CD14-positive monocyte (primary cell): ENCODE data around the gene PFDN1. TPM values are rescaled to one million over a fixed set of nuclear protein-coding genes. Genes with fewer than 3 reads are reported as not detected.
A peak's percentile ranks its signal among the peaks of the same experiment; 100 is the strongest.

ENCODE experiments used
- DNase-seq, 3 donors: peaks; one replicate each; pipeline ENCODE4 v3.0.0-alpha.2; 2011 to 2022
- H2AFZ ChIP-seq: 2 replicates; pipeline ENCODE4 v1.6.0; 2012; ENCODE audit warnings: mild to moderate bottlenecking, low read depth, low read length, inconsistent platforms; ENCODE audit not compliant: insufficient read depth, poor library complexity, severe bottlenecking
- H3K27ac ChIP-seq, 2 donors: 1 replicate in 1 of 2; 2 replicates in 1 of 2; pipeline ENCODE4 v1.5.1; 2012 to 2013; ENCODE audit warnings: low read length in 2 of 2, control low read depth in 1 of 2, inconsistent platforms in 1 of 2, low read depth in 1 of 2, mild to moderate bottlenecking in 1 of 2
- H3K27me3 ChIP-seq, 2 donors: one replicate each; pipeline versions ENCODE4 v1.6.0 to v1.6.1; 2011 to 2013; ENCODE audit warnings: low read length in 2 of 2; ENCODE audit not compliant: control insufficient read depth in 2 of 2, insufficient read depth in 2 of 2
- H3K36me3 ChIP-seq, 2 donors: replicated peaks in 1 of 2; 1 replicate in 1 of 2; 2 replicates in 1 of 2; pipeline versions ENCODE4 v1.5.1 to v1.6.1; 2012 to 2013; ENCODE audit warnings: low read length in 2 of 2, control low read depth in 1 of 2, inconsistent platforms in 1 of 2, mild to moderate bottlenecking in 1 of 2; ENCODE audit not compliant: insufficient read depth in 2 of 2, control insufficient read depth in 1 of 2
- H3K4me1 ChIP-seq, 2 donors: 1 replicate in 1 of 2; 2 replicates in 1 of 2; pipeline versions ENCODE4 v1.5.1 to v1.6.1; 2012 to 2013; ENCODE audit warnings: low read length in 2 of 2, control low read depth in 1 of 2, inconsistent platforms in 1 of 2, mild to moderate bottlenecking in 1 of 2, moderate library complexity in 1 of 2; ENCODE audit not compliant: insufficient read depth in 2 of 2, control insufficient read depth in 1 of 2
- H3K4me2 ChIP-seq: replicated peaks from 2 replicates; pipeline ENCODE3; 2012; ENCODE audit warnings: low read length, moderate library complexity, mild to moderate bottlenecking; ENCODE audit not compliant: poor library complexity, severe bottlenecking; ENCODE audit errors: extremely low read depth
- H3K4me3 ChIP-seq, 3 experiments: fragments of 200-600 bp in 1 of 3; sonication (generic) in 1 of 3; replicated peaks in 1 of 3; 1 replicate in 2 of 3; 2 replicates in 1 of 3; pipeline ENCODE4 v1.5.1; 2011 to 2013; ENCODE audit warnings: low read length in 3 of 3, mild to moderate bottlenecking in 3 of 3, control low read depth in 2 of 3, low read depth in 2 of 3, inconsistent platforms in 1 of 3, moderate library complexity in 1 of 3
- H3K79me2 ChIP-seq: 2 replicates; pipeline ENCODE4 v1.6.0; 2012; ENCODE audit warnings: mild to moderate bottlenecking, control low read depth, inconsistent platforms, low read length, moderate library complexity; ENCODE audit not compliant: insufficient read depth
- H3K9ac ChIP-seq: 2 replicates; pipeline ENCODE4 v1.6.0; 2017; ENCODE audit warnings: low read length, mild to moderate bottlenecking; ENCODE audit not compliant: insufficient read depth, poor library complexity, severe bottlenecking
- H3K9me3 ChIP-seq, 2 donors: replicated peaks in 1 of 2; 1 replicate in 1 of 2; 2 replicates in 1 of 2; pipeline versions ENCODE4 v1.5.1 to v1.6.1; 2012 to 2013; ENCODE audit warnings: low read length in 2 of 2, control low read depth in 1 of 2; ENCODE audit not compliant: control insufficient read depth in 1 of 2, insufficient read depth in 1 of 2
- H4K20me1 ChIP-seq: 2 replicates; pipeline ENCODE4 v1.6.0; 2012; ENCODE audit warnings: mild to moderate bottlenecking, low read length, control low read depth, moderate library complexity; ENCODE audit not compliant: insufficient read depth
- H3K27ac Mint-ChIP-seq, 7 donors: one replicate each; pipeline ENCODE4 v1.8.0; 2020; ENCODE audit warnings: mild to moderate bottlenecking in 7 of 7, mixed read lengths in 7 of 7, moderate library complexity in 6 of 7, inconsistent platforms in 2 of 7
- H3K27me3 Mint-ChIP-seq, 3 donors: one replicate each; pipeline ENCODE4 v1.8.0; 2021 to 2022; ENCODE audit warnings: low read depth in 3 of 3, mild to moderate bottlenecking in 3 of 3, mixed read lengths in 3 of 3, moderate library complexity in 3 of 3, inconsistent platforms in 1 of 3
- H3K36me3 Mint-ChIP-seq, 2 donors: one replicate each; pipeline ENCODE4 v1.8.0; 2020; ENCODE audit warnings: mixed read lengths in 2 of 2, inconsistent platforms in 1 of 2, mild to moderate bottlenecking in 1 of 2
- H3K4me1 Mint-ChIP-seq: one replicate; pipeline ENCODE4 v1.8.0; 2020; ENCODE audit warnings: mild to moderate bottlenecking, mixed read lengths
- H3K4me3 Mint-ChIP-seq, 2 donors: one replicate each; pipeline ENCODE4 v1.8.0; 2020; ENCODE audit warnings: mild to moderate bottlenecking in 2 of 2, mixed read lengths in 2 of 2, moderate library complexity in 1 of 2
- H3K9me3 Mint-ChIP-seq, 7 donors: one replicate each; pipeline ENCODE4 v1.8.0; 2020 to 2022; ENCODE audit warnings: mixed read lengths in 7 of 7, mild to moderate bottlenecking in 6 of 7, moderate library complexity in 6 of 7, inconsistent platforms in 2 of 7
- CTCF ChIP-seq: fragments of 200-600 bp; IDR thresholded peaks from one replicate; pipeline ENCODE4 v1.8.0; 2022; ENCODE audit warnings: antibody characterized with exemption, mild to moderate bottlenecking
- WGBS: methylation state at CpG from one replicate; pipeline ENCODE4 v1.1.5; 2013; ENCODE audit warnings: missing lambda C conversion rate; ENCODE audit not compliant: insufficient coverage; 5-methylcytosine and 5-hydroxymethylcytosine counted together
- intact Hi-C, 2 donors: fragments of 100-400 bp; cut with micrococcal nuclease; formaldehyde crosslinking; loops; one replicate each; pipeline versions ENCODE4 v1.15.0 to v1.15.1; 2023
- polyA plus RNA-seq, 3 donors: library from polyadenylated mRNA; depleted of rRNA in 1 of 3; unstranded in 2 of 3; stranded (reverse) in 1 of 3; fragments of 300-500 nt in 2 of 3; fragments of >200 nt in 1 of 3; fragmentation: Illumina TruSeq in 2 of 3; gene quantifications; 1 replicate in 2 of 3; 2 replicates in 1 of 3; pipeline ENCODE4 v1.2.3, GENCODE V29; 2012 to 2021

PFDN1 gene
- polyA plus RNA-seq, 3 donors = 44.7 to 105 (median 82.2) TPM

GRCh38 chr5:140336388-140336787 lies 33.5 kb upstream of the PFDN1 start:
- no peak overlapping the region for H3K4me2 ChIP-seq
- intact Hi-C loops = no loop called here
- H4K20me1 ChIP-seq = peaks cover 33% of the 10 kb centered on the region
- peaks cover 24 to 67% of the 10 kb centered on the region in 2 donors for H3K36me3 ChIP-seq
- H2AFZ ChIP-seq = no peak overlapping the region
- H3K4me3 Mint-ChIP-seq = no peak overlapping the region
- no peaks in the 10 kb centered on the region for H3K9me3 Mint-ChIP-seq
- no peak for TF ChIP-seq CTCF
- peaks cover 87 to 90% of the 10 kb centered on the region in 2 donors for H3K36me3 Mint-ChIP-seq
- H3K27ac ChIP-seq = no peak overlapping the region
- H3K27me3 ChIP-seq = no peaks in the 10 kb centered on the region
- peaks cover 48% of the 10 kb centered on the region for H3K4me1 Mint-ChIP-seq
- H3K4me1 ChIP-seq = peaks cover 32% of the 10 kb centered on the region in 2 donors
- no peak overlapping the region for H3K9ac ChIP-seq
- H3K9me3 ChIP-seq = no peaks in the 10 kb centered on the region
- WGBS = 88% methylated on average over 5 of the region's 5 CpGs
- H3K27ac Mint-ChIP-seq = peak overlapping the region in 1 of 7 donors; percentile 34
- H3K4me3 ChIP-seq = no peak overlapping the region
- DNase-seq = no peak
- H3K79me2 ChIP-seq = peaks cover 15% of the 10 kb centered on the region
- H3K27me3 Mint-ChIP-seq = peaks cover 0 to 5% (median 2%) of the 10 kb centered on the region in 3 donors

- H3K36me3 ChIP-seq = peaks cover 24 to 47% of the 10 kb centered on the region in 2 donors
- no peak overlapping the region for H3K4me2 ChIP-seq
- Mint-ChIP-seq H3K4me1 (peaks cover 23% of the 10 kb centered on the region), H3K36me3 (peaks cover 47 to 51% of the 10 kb centered on the region in 2 donors), H3K9me3 (peaks cover 0 to 2% (median 0%) of the 10 kb centered on the region in 7 donors), H3K4me3 (no peak overlapping the region), H3K27ac (peak overlapping the region in 2 of 7 donors; percentile 0 to 31), H3K27me3 (peaks cover 0 to 2% (median 0%) of the 10 kb centered on the region in 3 donors)
- H3K4me3 ChIP-seq = no peak overlapping the region
- H3K27me3 ChIP-seq = no peaks in the 10 kb centered on the region
- H3K9me3 ChIP-seq = no peaks in the 10 kb centered on the region
- H3K27ac ChIP-seq = no peak overlapping the region
- H2AFZ ChIP-seq = no peak overlapping the region
- no peak for TF ChIP-seq CTCF
- no peak for DNase-seq
- no peak overlapping the region for H3K9ac ChIP-seq
- H4K20me1 ChIP-seq = peaks cover 12% of the 10 kb centered on the region
- no peaks in the 10 kb centered on the region for H3K4me1 ChIP-seq
- intact Hi-C loops = no loop called here
- WGBS = no CpG with 5 or more reads among the region's 1 CpG
- H3K79me2 ChIP-seq = no peaks in the 10 kb centered on the region
Observed at GRCh38 chr5:140331638-140332037, 28.7 kb upstream of the PFDN1 start.
